HepG2 (cell line): ENCODE measurements around the gene DOHH. TPM values are rescaled to one million over a fixed set of nuclear protein-coding genes. Genes with fewer than 3 reads are reported as not detected.

ENCODE experiments used
- ATRX ChIP-seq: sonication (generic); formaldehyde crosslinking; IDR thresholded peaks from 2 replicates; pipeline ENCODE4 v1.4.0; 2020; ENCODE audit warnings: missing genetic modification reagents, borderline replicate concordance
- DDIT3 ChIP-seq: sonication (generic); formaldehyde crosslinking; IDR thresholded peaks from 2 replicates; pipeline ENCODE4 v1.4.0; 2020; ENCODE audit warnings: mild to moderate bottlenecking, missing genetic modification reagents
- EEA1 ChIP-seq: sonication (generic); formaldehyde crosslinking; IDR thresholded peaks from 2 replicates; pipeline ENCODE4 v1.5.1; 2020; ENCODE audit warnings: mild to moderate bottlenecking, missing genetic modification reagents, borderline replicate concordance
- ELK4 ChIP-seq: sonication (generic); formaldehyde crosslinking; IDR thresholded peaks from 2 replicates; pipeline ENCODE4 v1.9.0; 2021; ENCODE audit warnings: missing genetic modification reagents, borderline replicate concordance
- MBNL3 ChIP-seq: fragments of 250-450 bp; sonication (Bioruptor Pico); conservative IDR thresholded peaks from 2 replicates; pipeline ENCODE4 v1.8.0; 2022; ENCODE audit warnings: mild to moderate bottlenecking, inconsistent platforms
- NKX3-1 ChIP-seq: sonication (generic); formaldehyde crosslinking; IDR thresholded peaks from 2 replicates; pipeline ENCODE4 v1.5.0; 2020; ENCODE audit warnings: missing genetic modification reagents
- PHF5A ChIP-seq: IDR thresholded peaks from one replicate; pipeline ENCODE4 v1.6.1; 2018; ENCODE audit warnings: low read depth, missing genetic modification reagents; ENCODE audit not compliant: unreplicated experiment
- TOE1 ChIP-seq: sonication (generic); formaldehyde crosslinking; IDR thresholded peaks from 2 replicates; pipeline ENCODE4 v1.4.0; 2020; ENCODE audit warnings: mild to moderate bottlenecking, missing genetic modification reagents
- ZBTB1 ChIP-seq: sonication (generic); formaldehyde crosslinking; IDR thresholded peaks from 2 replicates; pipeline ENCODE4 v1.4.0; 2020; ENCODE audit warnings: missing genetic modification reagents, borderline replicate concordance
- ZBTB39 ChIP-seq: sonication (generic); formaldehyde crosslinking; IDR thresholded peaks from 2 replicates; pipeline ENCODE4 v1.5.0; 2020; ENCODE audit warnings: missing genetic modification reagents
- ZBTB44 ChIP-seq: sonication (generic); formaldehyde crosslinking; IDR thresholded peaks from 2 replicates; pipeline ENCODE4 v1.4.0; 2020; ENCODE audit warnings: missing genetic modification reagents
- polyA plus RNA-seq, 8 experiments: library from polyadenylated mRNA; depleted of rRNA in 3 of 8; stranded (reverse) in 7 of 8; unstranded in 1 of 8; fragments of >200 nt; fragmentation: Illumina TruSeq in 4 of 8; extraction: Trizol in 4 of 8; gene quantifications; 2 replicates each; pipeline versions ENCODE4 v1.2.1 to v1.2.3, GENCODE V29; 2011 to 2016; ENCODE audit warnings: low read depth in 4 of 8, missing spikeins in 1 of 8, mixed read lengths in 1 of 8; ENCODE audit not compliant: insufficient read depth in 1 of 8
- total RNA-seq, 5 experiments: library from RNA; depleted of rRNA; stranded (reverse); fragments of >200 nt; fragmentation: Illumina TruSeq; extraction: Trizol; gene quantifications; 2 replicates each; pipeline ENCODE4 v1.2.3, GENCODE V29; 2016; ENCODE audit warnings: low read depth in 1 of 5
- TF ChIP-seq, protein P1 (sequence below): sonication (generic); formaldehyde crosslinking; IDR thresholded peaks from 2 replicates; pipeline ENCODE4 v1.4.0; 2020; ENCODE audit warnings: missing genetic modification reagents
- TF ChIP-seq, protein P2 (sequence below): IDR thresholded peaks from 2 replicates; pipeline ENCODE4 v1.6.1; 2016; ENCODE audit warnings: missing compliant biosample characterization, missing genetic modification reagents, borderline replicate concordance
- TF ChIP-seq, protein P3 (sequence below): sonication (generic); formaldehyde crosslinking; IDR thresholded peaks from 2 replicates; pipeline ENCODE4 v1.8.1; 2023; ENCODE audit warnings: missing genetic modification reagents, inconsistent platforms, borderline replicate concordance
- TF ChIP-seq, protein P4 (sequence below): IDR thresholded peaks from 2 replicates; pipeline ENCODE4 v1.6.1; 2016; ENCODE audit warnings: missing genetic modification reagents, missing compliant biosample characterization

The DOHH gene
- total and polyA plus RNA-seq, 2 of the 13 experiments (the other 11 are each of a cell fraction or from before 2014, with no cell fraction given) = 3.5 to 13.7 TPM

GRCh38 chr19:3481241-3482090, 19.0 kb downstream of the DOHH start (continued):
- TF ChIP-seq, protein P1, sequence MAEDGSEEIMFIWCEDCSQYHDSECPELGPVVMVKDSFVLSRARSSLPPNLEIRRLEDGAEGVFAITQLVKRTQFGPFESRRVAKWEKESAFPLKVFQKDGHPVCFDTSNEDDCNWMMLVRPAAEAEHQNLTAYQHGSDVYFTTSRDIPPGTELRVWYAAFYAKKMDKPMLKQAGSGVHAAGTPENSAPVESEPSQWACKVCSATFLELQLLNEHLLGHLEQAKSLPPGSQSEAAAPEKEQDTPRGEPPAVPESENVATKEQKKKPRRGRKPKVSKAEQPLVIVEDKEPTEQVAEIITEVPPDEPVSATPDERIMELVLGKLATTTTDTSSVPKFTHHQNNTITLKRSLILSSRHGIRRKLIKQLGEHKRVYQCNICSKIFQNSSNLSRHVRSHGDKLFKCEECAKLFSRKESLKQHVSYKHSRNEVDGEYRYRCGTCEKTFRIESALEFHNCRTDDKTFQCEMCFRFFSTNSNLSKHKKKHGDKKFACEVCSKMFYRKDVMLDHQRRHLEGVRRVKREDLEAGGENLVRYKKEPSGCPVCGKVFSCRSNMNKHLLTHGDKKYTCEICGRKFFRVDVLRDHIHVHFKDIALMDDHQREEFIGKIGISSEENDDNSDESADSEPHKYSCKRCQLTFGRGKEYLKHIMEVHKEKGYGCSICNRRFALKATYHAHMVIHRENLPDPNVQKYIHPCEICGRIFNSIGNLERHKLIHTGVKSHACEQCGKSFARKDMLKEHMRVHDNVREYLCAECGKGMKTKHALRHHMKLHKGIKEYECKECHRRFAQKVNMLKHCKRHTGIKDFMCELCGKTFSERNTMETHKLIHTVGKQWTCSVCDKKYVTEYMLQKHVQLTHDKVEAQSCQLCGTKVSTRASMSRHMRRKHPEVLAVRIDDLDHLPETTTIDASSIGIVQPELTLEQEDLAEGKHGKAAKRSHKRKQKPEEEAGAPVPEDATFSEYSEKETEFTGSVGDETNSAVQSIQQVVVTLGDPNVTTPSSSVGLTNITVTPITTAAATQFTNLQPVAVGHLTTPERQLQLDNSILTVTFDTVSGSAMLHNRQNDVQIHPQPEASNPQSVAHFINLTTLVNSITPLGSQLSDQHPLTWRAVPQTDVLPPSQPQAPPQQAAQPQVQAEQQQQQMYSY (CRISPR knock-in tag) = no peak; the same call in 1 of the 2 replicates
- TF ChIP-seq, protein P2, sequence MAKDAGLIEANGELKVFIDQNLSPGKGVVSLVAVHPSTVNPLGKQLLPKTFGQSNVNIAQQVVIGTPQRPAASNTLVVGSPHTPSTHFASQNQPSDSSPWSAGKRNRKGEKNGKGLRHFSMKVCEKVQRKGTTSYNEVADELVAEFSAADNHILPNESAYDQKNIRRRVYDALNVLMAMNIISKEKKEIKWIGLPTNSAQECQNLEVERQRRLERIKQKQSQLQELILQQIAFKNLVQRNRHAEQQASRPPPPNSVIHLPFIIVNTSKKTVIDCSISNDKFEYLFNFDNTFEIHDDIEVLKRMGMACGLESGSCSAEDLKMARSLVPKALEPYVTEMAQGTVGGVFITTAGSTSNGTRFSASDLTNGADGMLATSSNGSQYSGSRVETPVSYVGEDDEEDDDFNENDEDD (CRISPR knock-in tag) = peak; percentile 87; the same call in 1 of the 2 replicates
- 0 out of 2 replicates have a peak, but pooled peaks have one; percentile 47 for TF ChIP-seq ZBTB44
- TF ChIP-seq, protein P3, sequence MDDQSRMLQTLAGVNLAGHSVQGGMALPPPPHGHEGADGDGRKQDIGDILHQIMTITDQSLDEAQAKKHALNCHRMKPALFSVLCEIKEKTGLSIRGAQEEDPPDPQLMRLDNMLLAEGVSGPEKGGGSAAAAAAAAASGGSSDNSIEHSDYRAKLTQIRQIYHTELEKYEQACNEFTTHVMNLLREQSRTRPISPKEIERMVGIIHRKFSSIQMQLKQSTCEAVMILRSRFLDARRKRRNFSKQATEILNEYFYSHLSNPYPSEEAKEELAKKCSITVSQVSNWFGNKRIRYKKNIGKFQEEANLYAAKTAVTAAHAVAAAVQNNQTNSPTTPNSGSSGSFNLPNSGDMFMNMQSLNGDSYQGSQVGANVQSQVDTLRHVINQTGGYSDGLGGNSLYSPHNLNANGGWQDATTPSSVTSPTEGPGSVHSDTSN (CRISPR knock-in tag) = no peak; the same call in 1 of the 2 replicates
- TF ChIP-seq TOE1 (CRISPR knock-in tag) = no peak
- TF ChIP-seq DDIT3 = no peak
- TF ChIP-seq PHF5A (CRISPR knock-in tag) = no peak
- no peak for TF ChIP-seq MBNL3
- TF ChIP-seq, protein P4, sequence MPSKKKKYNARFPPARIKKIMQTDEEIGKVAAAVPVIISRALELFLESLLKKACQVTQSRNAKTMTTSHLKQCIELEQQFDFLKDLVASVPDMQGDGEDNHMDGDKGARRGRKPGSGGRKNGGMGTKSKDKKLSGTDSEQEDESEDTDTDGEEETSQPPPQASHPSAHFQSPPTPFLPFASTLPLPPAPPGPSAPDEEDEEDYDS (CRISPR knock-in tag) = peak; percentile 26; the same call in 1 of the 2 replicates
- TF ChIP-seq ZBTB1 (CRISPR knock-in tag) = no peak
- no peak for TF ChIP-seq ATRX (CRISPR knock-in tag)
- peak; percentile 81; the same call in 1 of the 2 replicates for TF ChIP-seq EEA1
- TF ChIP-seq NKX3-1 (CRISPR knock-in tag) = peak; percentile 32; the same call in 1 of the 2 replicates
- TF ChIP-seq ELK4 (CRISPR knock-in tag) = no peak
- 0 out of 2 replicates have a peak, but pooled peaks have one; percentile 27 for TF ChIP-seq ZBTB39
